Stimulated activated CD8-positive, alpha-beta memory T cell treated with anti-CD3 and anti-CD28 coated beads, Interleukin-12 subunit alpha, Interleukin-12 subunit beta, amount 100 ng/mL, for 1 hour (primary cell): ENCODE measurements around the gene LRFN4.

Experiments
- DNase-seq: peaks from one replicate; pipeline ENCODE4 v3.0.0-alpha.2; 2020; ENCODE audit warnings: low read depth

LRFN4 gene

DNA sequence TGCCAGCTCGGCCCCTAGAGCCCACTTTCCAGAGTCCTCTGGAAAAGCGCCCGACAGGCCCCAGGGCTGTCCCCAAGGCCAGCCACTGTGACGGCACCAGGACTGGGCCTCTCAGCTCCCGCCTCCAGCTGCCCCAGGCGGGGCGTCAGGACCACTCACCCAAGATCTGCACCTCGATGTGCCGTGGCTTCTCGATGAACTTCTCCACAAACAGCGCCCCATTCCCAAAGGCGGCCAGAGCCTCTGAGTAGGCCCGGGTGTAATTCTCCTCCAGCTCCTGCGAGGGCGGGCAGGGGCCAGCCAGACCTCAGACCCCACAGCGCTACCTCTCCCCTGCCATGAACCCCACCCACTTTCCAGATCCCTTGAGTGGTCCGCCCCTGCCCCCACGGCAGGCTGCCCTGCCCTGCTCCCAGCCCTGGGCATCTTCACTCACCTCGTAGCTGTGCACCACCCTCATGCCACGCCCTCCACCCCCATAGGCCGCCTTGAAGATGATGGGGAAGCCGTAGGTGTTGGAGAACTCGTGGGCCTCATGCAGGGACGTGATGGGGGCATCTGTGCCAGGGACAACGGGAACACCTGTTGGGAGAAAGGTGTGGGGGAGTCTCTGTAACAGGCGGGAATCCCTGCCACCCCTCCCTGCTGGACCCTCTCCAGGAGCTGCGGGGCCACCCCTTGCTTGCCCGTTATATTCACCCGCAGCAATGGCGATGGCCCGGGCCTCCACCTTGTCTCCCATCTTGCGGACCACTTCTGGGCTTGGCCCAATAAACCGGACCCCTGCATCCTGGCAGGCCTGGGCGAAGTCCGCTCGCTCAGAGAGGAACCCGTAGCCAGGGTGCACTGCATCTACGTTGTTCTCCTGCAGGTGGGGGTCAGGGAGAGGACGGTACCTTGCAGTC is 14.0 kb downstream of the LRFN4 start:
- no peak for DNase-seq

DNA sequence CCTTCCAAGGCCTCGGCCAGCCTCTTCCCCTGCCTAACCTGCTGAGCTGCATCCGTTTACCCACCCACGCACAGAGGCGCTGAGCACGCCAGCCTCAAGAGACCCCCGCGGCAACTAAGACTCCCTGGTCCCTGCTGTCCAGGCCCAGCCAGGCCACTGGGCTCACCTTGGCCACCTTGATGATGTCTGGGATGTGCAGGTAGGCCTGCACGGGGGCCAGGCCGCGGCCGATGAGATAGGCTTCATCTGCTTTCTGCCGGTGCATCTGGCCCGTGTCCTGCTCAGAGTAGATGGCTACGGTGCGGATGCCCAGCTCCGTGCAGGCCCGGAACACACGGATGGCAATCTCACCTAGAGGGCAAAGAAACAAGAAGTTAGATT is 14.6 kb downstream of the LRFN4 start:
- no peak for DNase-seq

DNA sequence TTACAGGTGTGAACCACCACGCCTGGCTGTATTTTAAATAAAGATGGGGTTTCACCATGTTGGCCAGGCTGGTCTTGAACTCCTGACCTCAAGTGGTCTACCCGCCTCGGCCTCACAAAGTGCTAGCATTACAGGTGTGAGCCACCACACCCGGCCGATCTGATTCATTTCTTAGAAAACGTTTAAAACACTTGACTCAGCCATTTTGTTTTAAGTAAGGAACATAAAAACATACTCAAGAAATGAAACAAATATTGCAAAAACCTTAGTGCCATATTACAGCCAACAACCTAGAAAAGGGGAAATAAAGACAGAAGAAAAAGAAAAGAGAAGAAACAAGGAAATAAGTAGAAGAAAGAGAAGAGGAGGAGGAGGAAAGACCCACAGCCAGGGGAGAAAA is 17.4 kb downstream of the LRFN4 start:
- DNase-seq = no peak

DNA sequence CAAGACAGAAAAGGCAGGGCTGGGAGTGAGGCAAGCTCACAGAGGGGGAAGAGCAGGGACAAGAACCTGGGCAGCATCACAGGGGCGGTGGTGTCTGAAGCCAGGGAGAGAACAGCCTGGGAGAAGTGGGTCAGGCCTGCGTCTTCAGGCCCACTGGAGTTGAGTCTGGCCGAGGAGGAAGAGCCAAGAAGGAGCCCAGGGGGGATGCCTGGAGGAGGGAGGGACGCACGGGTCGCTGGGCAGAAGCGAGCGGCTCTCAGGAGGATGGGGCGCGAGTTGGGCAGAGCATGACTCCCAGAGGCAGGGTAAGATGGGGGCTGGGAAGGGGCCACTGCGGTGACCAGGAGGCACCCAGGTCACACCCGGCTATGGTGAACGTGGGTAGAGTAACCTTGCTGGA is 18.5 kb downstream of the LRFN4 start:
- DNase-seq = no peak

DNA sequence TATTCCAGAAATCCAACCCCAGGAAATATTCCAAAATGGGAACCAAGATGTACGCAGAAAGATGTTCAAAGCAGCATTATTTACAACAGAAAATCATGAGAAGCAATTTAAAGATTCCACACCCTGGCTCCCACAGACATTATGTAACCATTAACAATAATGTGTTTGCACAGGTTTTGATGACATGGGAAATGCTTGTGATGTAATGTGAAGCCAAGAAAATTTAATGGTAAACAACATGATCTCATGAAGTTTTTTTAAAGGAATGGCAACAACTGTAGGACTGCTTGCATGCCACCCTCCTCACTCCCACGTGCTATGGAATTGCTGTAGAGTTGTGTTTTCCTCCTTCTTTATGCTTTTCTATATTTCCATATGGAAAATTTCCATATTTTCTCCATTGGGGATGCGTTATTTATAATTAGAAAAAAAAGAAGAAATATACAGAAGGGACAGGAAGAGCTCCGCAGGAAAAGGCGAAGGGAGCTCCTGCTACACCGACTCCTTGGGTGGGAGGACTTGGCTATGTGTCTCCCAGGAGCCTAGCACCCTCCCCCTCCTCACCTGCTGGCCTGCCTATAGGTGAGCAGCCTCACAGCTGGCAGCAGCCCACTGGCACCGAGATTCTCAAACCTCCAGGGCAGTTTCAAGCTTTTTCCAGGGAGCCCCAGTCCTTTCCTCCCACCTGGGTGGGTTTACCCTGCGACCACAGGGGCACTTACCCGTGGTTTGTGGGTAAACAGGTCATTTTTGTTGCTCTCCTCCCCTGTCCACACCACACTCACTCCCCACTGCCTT is 20.9 kb downstream of the LRFN4 start:
- DNase-seq = no peak

DNA sequence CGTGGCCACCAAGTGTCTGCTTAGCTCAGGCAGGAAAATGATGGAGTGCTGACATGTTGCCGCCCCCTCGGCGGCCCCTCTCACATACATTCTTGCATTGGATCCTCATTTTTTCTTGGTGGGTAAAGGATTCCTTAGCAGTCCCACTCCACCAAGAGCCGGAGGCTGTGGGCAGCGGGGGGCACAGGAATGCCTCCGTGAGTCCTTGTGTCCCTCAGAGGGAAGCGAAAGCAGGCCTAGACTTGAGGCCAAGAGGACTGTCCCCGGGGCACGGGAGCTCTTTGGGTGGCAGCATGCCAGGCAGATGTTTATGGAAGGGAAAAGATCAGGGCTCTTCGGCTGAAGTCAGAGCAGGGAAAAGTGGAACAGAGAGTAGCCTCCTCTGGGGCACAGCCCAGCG is 21.6 kb downstream of the LRFN4 start:
- DNase-seq = no peak

DNA sequence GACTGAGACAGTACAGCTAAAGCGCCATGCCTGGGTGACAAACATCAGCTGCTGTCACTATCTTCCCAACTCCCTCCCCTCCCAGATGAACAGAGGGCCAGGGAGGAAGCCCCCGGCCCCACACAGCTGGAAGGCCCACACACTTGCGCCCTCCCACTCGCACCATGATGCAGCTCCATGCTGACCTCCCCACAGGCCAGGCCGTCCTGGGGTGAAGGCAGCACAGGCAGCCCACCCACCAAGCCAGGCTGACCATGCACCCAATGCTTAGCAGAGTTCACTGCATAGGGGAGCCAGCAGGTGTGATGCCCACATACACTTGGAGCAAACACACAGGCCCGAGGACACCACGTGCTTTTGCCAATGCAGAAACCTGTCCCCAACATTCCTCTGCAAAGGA is 22.1 kb downstream of the LRFN4 start:
- DNase-seq = no peak

DNA sequence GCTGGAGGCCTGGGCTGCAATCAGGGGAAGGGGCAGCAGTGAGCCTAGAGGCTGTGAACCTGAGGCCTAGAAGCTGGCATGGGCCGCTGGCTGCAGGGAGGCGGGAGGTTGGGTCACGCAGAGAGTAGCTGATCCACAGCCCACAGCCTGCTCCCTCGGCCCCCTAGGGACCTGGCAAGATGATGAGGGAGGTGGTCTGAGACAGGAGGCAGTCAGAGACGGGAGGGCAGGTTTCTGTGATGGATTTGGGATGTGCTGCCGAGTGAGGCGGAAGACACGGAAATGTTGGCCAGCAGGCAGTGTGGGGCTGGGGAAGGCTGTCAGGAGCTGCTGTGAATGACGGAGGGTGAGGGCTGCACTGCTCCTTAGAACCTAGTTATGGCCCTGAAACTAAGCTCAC is 22.7 kb downstream of the LRFN4 start:
- no peak for DNase-seq

DNA sequence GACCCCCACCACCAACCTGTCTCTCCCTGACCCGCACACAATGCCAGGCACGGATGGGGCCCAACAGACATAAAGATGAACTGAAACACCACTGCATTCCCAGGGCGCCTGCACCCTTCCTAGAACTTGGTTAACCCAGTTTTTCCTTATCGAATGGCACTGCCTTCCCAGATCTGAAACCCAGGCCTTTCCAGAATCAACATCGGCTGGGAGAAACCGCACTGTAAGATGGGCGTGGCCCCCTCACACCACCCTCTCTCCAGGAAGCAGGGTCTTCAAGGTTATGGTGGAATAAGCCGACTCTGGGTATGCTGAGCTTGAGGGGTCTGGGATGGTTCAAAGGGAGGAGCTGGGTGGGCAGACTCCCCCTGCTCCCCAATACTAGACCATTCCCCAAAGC is 23.1 kb downstream of the LRFN4 start:
- DNase-seq = no peak

DNA sequence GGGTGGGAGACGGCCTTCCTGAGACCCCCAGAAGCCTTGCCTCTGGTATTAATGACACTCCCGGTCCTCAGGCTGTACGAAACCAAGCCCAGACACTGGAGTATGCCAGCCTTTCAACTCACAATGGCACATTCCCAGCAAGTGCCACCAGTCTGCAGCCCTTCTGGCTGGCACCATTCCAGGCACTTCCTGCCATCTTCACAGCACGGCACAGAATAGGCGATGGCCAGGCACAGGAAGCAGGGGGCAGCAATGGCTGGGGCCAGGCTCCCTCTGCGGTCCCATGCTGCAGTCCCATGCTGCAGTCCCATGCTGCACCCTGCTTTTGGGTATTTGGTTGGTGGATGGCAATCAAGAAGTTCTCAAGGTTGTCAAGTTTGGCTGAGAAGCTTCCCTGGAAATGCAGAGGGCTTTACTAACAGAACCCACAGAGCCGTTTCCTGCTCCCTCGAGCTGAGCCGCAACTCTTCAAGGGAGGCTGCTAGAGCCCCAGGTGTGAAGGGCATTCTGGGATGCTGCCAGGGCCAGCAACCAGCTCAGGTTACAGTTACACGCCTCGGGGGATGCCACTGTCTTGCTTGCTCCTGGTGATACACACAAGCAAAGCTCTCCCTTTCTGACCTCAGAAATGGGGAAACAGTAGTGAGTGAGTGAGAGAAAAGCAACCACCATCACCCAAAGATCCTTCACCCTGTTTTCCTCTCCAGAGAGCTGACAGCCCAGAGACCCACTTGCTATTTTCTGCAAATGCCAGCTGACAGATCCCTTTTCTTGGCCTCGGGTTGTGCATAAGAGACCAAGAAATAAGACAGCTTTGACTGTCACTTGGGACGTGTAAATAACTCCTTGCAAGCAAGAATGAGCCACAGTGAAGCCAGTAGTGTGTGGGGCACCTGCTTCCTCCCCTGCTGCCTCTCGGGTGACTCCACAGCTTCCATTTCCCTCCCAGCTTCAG is 23.9 kb downstream of the LRFN4 start:
- DNase-seq = no peak

DNA sequence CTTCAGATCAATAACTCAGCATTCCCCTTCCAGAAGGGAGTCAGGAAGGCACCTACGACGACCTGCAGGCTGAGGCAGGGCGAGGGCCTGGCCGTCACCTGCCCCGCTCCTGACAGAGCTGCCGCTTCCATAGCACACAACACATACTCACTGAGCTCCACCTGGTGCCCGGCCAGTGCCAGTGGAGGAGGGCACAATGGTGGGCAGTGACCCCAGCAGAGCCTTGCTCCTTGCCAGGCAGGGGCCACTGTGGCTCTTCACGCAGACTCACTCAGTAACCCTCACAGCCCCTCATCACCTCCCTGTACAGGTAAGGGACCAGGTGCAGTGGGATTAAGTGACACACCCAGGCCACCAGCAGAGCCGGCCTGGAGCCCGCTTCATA is 24.6 kb downstream of the LRFN4 start:
- DNase-seq = no peak

DNA sequence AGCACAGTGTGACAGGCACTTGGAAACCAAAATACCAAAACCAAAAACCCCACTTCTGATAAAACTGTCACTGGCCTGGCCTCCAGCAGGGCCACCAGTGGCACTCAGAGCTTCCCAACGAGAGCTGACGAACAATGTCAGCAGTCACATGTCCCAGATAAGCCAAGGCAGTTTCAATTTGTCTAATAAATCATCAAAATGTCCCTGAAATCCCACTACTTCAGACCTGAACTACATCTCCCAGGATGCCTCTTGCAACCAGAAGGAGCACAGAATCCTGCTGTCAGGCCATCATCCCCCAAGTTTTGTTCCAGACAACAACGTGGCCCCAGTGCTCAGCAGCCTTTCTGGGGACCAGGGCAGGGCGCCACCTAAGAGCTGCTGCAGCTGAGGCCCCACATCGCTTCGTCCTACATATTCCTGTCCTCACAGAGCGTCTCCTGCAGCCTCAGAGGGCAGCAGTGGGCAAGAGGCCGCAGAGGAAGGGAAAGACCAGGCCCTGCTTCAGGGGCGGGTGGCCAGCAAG is 25.1 kb downstream of the LRFN4 start:
- no peak for DNase-seq

DNA sequence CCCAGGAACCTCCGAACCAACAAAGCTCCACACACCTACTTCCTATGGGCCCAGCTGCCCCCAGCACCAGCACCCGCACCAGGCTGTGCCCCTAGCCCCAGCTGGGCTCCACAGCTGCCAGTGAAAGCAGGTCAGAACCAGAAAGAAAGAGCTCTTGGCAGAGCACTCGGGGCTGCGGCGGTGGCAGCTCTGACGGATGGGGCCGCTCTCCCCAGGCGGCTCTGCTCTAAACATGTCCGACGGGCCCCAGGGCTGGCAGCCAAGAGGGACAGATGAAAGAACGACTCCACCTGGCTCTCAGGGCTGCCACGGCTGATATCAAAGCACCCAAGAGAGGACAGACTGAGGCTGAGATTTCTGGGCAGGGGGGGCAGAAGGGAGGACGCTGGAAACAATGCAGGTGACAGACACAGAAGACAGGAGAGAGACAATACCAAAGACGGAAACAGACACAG is 25.7 kb downstream of the LRFN4 start:
- no peak for DNase-seq

DNA sequence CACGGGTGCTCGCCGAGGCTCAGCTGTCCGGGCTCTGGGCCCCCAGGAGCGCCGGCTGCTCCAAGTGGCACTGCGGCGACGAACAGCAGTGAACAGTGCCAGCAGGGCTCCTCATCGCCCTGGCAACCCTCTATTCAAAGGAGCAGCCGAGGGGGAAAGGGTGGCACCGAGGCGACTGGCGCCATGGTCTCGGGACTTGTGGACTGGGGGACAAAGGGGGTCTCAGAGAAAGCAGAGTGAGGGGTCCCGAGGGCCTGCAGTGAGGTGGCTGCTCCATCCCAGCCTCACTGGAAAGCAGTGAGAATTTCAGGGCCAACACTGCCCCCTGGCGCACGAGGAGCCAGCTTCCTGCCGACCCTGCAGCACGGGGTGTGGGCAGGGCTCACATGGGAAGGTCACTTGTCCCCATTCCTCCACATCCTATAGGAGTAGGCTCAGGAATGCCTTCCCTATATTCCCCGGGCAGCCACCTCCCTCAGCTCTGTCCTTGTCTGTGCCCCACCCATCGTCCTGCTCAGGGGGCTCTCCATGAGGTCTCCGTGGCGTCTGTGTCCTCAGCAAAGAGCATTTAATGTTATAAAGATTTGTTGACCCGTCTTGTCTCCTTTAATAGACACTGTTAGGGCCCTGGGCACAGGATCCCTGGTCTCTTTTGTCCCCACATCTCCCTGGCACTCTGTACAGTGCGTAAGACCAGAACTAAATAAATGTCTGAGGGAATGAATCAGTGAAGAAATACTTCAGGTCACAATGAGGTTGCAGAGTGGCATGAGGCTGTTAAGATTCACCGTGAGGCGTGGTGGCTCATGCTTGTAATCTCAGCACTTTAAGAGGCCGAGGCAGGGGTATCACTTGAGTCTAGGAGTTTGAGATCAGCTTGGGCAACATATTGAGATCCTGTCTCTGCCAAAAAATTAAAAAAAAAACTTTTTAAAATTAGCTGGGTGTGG is 26.4 kb downstream of the LRFN4 start:
- DNase-seq = peak; percentile 50

DNA sequence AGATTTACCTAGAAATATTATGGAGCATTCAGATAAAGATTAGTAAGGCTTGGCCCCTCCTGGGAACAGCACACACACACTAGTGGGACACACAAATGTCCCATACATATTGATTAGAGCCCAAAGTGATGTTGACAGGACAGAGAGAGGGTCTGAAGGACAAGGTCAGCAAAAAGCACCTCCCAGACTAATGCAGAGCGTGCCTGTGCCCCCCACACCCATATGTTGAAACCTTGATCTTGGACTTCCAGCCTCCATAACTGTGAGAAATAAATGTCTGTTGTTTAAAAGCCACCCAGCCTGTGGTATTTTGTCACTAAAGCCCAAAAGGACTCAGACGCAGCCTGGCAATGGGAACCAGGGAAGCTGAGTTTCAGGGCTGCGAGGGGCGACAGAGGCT is 27.6 kb downstream of the LRFN4 start:
- no peak for DNase-seq

DNA sequence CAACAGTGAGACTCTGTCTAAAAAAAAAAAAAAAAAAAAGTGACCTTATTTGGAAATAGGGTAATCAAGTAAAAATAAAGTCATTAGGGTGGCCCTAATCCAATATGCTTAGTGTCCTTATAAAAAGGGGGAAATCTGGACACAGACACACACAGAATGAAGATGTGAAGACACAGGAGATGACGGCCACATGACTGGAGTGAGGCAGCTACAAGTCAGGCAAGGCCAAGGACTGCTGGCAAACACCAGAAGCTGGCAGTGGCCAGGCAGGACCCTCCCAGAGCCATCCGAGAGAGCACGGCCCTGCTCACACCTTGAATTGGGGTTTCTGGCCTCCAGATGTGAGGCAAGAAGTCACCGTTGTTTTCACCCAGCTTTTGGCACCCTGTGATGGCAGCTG is 28.6 kb downstream of the LRFN4 start:
- no peak for DNase-seq

DNA sequence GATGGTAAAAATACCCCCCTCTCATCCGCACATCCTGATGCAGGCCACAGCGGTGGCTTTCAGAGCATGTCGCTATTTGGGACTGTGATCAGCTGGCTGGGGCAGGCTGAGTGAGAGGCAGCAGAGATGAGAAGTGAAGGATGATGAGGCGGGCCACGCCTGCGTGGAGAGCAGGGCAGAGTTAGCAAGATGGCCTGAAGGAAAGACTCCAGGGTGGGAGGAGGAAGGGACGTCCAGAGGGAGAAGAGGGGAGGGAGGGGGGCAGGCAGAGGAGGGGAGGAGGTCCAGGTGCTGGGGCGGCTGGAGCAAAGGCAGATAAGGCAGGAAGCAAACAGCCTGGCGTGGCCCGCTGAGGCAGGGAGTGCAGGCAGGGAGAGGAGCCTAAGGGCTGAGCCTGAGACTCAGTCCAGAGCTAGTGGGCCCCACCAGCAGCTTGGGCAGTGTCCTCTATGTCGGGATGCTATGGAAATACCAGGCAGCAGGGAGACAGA is 29.1 kb downstream of the LRFN4 start:
- no peak for DNase-seq

DNA sequence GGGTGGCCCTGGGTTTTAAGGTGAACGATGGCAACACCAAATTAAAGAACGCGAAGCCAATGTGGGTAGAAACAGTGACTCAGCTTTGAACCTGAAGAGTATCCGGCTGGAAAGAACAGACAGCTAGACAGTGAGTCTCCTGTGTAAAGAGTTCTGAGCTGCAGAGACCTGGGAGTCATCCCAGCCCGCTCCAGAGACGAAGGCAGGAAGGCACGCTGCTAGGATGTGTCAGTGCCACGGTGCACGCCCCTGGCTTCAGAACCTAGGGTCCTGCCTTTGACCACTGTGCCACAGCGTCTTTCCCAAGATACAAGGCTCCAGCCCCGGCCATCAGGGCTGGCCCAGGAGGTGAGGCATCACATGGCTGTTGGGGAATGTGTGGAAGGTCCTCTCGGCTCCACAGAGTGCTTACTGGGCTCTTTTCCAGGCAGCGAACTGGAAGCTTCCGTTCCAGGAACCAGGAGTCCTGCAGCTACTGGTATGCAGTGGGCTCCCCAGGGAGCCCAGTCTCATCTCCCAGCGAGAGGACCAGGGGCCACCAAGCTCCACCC is 29.9 kb downstream of the LRFN4 start:
- no peak for DNase-seq

DNA sequence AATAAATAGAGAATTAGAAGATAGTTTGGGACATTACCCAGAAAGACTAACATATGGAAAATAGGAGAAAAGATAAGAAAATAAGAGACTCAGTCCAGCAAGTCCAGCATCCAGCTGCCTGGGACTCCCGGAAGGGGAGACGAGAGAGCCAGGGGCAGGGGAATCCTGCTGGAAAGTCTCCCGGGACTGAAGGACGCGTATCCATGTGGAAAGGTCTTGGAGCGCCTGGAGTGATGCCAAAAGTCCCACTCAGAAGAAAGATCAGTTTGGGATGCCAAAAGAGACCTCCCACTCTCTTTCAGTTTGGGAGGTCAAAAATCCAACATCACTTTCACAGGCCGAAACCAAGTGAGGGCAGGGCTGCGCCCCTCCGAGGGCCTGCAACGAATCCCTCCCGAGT is 30.7 kb downstream of the LRFN4 start:
- DNase-seq = no peak

DNA sequence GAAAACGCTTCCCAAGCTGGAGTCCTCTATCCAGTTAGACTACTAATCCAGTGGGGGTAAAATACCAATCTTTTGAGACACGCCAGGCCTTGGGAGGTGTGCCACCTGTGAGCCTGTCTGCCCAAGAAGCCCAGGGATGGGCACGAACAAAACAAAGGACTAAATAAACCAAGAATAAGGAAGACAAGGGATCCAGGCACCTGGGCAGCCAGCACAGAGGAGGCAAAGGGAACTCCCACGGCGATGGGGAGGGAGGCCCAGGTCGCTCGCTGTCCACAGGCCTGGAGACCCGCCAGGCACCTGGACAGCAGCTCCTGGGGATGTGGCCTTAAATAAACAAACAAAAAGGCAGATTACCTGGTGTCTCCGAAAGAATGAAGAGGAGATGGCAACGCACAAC is 31.4 kb downstream of the LRFN4 start:
- DNase-seq = no peak
